Activated effector memory CD4-positive, alpha-beta T cell treated with anti-CD3 and anti-CD28 coated beads, Interleukin-2, amount 50 U/mL, for 16 hours (primary cell): ENCODE data around the gene FSTL4.
"Not testable (repeated sequence)": the region's sequence is repeated elsewhere in the genome, so short reads cannot be mapped to it uniquely, and the experiment has no call there.

ENCODE experiments used
- DNase-seq: peaks from one replicate; pipeline ENCODE4 v3.0.0-alpha.2; 2020

Gene FSTL4

DNA sequence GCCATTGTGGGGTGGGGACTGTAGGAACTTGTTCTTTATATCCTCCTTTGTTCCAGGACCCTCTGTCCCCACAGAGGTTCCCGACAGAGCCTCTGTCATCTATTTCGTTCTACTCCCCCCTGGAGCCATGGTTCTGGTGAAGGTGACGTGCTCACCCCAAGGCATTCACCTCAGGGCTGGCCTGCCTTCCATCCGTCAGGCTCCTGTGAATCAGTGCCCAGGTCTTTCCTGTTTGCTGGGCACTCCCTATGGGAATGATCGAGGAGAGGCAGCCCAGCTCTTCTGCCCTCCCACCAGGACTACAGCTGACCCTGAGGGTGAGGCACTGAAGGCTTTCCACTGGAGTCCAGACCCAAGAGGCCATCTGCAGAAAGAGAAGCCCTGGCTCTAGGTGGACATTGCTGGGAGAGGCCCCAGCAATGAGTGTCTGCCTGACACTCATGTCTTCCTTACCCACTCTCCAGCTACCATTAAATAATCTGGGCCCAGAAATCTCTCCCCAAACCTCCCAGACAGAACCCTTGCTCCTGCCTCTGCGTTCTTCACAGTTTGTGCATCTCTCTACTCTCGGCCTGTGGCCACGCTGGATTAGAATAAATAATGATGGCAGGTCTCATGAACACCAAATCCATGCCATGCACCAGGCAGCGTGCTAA is 214.2 kb downstream of the FSTL4 start:
- DNase-seq, result no peak

DNA sequence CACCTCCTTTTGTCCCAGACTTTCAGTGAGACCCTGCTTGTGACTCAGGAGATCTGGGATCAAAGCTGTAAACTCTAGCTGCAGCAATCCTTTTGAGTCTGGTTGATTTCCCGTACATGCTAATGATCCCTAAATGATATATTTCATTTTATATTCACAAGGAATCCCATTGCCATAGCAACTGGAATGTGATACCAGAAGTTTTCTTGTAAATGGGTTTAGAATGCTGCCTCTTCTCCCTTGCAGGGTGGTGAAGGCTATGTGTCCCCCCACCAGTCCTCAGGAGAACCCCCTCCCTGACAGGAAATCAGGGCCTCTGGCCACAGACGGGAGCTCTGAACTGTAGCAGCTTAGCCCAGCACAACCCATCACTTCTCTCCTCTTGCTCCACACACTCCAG is 215.0 kb downstream of the FSTL4 start:
- DNase-seq, result no peak

DNA sequence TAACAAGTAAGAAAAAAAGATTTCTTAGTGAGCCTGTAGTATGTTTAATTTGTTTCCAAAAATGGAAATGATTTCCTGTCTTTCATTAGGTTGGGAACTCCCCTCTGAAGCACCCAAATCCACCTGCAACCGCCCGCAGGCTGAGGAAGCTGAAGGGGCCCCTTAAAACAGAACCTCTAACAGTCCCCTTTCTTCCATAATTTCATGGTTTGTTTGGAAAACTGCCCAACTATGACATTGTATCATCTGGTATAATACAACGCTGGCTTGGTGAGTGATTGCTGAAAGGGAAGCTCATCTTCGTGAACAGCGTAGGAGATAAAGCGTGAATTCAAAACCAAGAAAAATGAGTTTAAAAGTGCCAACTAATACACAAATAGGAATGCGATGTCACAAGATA is 215.5 kb downstream of the FSTL4 start:
- DNase-seq, result no peak

DNA sequence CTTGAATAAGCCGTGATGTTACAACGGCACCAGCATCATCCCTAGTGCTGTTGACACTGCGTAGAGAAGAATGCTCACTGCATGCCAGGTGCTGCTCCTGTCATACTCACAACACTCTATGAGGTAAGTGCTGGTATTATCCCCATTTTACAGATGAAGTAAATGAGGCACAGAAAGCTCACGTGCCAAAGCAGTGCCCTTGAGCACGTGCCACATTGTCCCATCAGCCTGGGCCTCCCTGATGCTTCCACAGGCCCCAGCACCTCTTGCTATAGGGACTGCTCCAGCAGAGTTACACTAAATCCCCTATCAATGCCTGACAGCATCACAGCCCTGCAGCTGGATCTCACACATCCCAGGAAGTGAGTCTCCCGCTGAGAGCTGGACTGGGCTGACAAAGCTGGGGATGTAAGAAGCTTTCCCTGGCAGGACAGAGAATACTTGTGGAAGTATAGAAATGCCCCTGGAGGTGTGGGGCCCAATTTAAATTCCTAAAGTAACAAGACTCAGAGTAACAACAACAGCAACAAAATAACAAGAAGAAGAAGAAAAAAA is 216.1 kb downstream of the FSTL4 start:
- no peak for DNase-seq

DNA sequence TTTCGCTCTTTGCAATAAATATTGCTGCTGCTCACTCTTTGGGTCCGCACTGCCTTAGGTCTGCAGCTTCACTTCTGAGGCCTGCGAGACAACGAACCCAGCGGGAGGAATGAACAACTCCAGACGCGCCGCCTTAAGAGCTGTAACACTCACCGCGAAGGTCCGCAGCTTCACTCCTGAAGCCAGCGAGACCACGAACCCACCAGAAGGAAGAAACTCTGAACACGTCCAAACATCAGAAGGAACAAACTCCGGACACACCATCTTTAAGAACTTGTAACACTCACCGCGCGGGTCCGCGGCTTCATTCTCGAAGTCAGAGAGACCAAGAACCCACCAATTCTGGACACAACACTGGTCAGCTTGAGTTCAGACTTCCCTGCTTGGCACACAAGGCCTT is 217.1 kb downstream of the FSTL4 start:
- not testable (repeated sequence) for DNase-seq

DNA sequence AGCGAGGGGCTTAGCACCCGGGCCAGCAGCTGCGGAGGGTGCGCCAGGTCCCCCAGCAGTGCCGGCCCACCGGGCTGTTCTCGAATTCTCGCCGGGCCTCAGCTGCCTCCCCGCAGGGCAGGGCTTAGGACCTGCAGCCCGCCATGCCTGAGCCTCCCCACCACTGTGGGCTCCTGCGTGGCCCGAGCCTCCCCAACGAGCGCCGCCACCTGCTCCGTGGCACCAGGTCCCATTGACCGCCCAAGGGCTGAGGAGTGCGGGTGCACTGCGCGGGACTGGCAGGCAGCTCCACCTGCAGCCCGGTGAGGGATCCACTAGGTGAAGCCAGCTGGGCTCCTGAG is 217.9 kb downstream of the FSTL4 start:
- DNase-seq, result not testable (repeated sequence)

DNA sequence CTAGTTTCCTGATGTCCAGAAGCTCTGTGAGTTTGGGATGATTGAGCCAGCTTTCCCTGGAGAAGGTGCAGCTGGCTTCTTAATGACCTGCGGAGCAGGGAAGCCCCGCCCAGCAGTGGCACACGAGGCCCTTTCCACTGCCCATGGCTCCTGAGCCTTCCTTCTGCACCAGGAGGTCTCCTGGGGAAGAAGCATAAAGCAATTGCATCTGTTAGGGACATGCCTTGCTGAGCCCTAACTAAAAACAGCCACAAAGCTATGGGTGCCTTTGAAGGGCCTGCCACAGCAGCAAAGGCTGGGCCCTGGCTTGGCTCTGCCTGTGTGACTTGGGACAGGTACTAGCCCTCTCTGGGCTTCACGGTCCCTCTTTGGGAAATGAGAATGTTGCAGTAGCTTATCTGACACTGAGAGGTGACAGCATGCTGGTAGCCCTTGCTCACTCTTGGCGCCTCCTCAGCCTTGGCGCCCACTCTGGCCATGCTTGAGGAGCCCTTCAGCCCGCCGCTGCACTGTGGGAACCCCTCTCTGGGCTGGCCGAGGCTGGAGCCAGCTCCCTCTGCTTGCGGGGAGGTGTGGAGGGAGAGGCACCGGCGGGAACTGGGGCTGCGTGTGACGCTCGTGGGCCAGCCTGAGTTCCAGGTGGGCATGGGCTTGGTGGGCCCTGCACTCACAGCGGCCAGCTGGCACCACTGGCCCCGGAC is 218.4 kb downstream of the FSTL4 start:
- no peak for DNase-seq

DNA sequence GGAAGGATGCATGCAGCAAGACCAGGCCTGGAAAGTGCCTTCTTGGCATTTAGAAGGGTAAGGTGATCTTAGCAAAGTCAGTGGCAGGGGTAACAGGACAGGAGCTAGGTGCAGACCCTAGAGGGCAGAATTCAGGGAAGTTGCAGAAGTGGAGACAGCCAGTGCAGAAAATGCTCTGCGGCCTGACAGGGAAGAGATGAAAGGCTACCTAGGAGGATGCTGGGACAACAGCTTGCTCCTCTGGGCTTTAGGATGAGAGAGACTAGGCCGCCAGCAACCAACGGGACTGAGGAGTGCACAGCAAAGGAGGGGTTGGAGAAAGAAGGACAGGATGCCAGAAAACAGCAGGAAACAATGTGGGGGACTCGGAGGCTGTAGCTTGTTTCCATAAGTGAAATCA is 219.9 kb downstream of the FSTL4 start:
- no peak for DNase-seq

DNA sequence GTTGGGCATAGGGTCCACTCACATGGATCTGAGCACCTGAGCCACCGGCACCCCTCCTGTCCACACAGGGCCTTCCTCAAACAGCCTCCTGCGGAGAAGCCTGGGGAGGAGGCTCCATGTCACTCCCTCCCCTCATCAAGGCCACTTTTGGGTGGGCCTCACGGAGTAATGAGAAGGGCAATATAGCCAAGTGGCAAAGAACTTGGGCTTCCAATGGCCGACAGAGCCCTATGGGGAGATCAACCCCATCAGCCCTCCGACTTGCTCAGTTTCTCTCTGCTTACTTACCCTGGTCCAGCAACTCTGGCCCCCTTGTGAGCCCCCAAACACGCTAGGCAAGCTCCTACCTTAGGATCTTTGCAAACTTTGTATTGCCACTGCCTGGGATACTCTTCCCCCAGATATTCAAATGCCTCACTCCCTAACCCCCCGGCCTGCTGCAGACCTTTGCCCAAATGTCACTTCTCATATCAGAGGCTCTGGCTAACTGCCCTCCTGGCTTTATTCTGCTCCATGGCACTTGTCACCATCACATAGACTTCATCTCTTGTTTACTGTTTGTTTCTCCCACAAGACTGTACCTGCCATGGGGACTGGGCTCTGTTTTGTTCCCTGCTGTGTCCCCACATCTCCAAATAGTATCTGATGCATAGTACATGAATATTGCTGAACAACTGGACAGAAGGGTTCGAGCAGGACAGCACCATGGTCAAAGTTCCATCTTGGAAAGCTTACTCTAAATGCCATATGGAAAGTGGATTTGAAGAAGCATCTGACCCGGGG is 220.8 kb downstream of the FSTL4 start:
- DNase-seq, result no peak

DNA sequence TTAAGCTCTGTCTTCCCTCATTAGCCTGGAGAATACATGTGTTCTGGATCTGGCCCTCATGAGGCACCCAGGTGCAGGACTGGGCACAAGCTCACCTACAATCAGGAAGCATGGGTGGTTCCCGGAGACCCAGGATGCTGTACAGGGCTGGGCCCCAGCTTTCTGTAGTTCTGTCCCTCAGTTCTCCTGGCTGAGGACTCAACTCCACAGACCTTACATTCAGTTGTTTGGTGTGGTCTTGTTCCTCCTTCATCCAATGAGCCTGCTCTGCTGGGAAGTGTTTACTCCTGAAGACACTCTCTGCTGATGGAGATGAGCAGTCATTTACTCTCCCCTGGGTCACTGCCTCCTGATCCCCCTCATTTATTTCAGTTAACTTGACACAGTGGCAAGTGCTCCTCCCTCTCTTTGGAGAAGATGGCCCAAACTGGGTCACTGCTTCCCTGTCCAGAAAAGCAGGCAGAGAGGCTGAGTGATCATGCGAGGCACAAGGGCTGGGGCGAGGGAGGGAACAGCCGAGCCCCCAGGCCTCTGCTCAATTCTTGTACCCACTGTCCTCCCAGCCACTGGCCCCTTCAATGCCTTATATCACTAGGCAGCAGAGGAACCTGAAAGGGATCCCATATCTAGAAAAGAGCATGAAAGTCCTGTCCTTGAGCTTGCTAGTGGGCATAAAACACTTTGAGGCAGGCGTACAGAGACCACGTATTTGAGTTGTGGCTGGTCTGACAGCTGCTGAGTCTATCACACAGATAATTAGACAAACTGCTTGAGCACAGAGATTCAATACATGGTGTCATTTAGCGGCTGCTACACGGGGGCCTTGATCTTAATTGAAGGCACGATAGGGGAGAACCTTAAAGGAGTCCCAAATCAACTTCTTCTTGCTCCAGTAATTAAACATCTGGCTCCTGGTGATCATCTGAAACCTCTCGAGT is 221.7 kb downstream of the FSTL4 start:
- no peak for DNase-seq

DNA sequence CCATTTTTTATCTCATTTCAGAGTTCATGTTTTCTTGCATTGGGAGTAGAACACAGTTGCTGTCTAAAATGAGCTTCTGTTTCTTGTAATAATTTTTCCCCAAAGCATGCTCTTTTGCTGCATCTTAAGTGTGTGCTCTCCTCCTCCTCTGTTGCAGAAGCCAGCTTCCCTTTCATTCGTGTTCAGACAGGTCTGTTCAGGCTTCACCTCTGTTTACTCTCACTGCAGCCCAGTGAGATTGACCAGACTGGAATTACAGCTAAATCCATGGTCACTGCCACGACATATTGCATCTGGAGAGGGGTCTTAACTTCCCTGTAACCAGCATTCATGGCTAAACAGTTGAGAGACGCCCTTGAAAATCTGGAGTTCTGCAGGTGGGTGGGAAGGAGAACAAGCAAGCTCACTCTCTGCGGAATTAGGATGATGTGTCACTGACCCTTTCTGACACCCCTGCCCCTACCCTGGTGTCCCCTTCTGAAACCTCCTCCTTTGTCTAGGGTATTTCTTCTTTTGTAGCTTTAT is 223.2 kb downstream of the FSTL4 start:
- peak; percentile 14 for DNase-seq

DNA sequence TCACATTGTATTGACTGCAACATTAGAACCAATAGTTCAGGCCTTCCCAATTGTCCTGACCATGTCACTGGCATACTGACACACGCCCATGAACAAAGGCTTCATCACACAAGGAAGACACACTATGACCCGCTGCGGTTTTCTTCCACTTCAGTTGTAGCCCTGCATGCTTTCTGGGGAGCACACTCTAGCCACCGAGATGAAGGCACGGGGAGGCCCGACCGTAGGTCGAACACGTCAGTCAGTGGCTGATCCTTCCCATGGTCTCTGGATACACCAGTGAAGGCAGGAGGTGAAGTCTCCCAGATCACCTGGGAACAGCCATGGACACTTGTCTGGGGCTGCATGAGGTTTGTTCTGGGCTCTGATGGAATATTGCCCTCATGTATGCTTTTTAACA is 224.7 kb downstream of the FSTL4 start:
- peak; percentile 13 for DNase-seq

DNA sequence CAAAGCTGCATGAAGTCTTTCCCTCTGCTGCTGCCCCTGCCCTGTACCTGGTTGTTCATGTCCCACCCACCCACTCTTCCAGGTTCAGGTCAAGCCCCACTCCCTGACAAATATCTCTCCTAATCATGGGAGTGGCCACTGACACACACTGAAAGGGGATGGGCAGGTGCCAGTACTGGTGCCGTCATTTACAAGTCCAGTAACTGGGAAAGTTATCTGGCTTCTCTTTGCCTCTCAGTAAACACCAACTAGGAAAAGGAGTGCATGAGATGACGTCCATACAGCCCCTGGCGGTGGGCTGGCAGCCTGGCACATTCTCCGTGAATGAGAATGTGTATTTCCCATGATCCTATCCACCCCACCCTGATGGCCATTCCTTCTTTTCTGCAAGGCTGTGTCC is 225.2 kb downstream of the FSTL4 start:
- DNase-seq, result peak; percentile 17

DNA sequence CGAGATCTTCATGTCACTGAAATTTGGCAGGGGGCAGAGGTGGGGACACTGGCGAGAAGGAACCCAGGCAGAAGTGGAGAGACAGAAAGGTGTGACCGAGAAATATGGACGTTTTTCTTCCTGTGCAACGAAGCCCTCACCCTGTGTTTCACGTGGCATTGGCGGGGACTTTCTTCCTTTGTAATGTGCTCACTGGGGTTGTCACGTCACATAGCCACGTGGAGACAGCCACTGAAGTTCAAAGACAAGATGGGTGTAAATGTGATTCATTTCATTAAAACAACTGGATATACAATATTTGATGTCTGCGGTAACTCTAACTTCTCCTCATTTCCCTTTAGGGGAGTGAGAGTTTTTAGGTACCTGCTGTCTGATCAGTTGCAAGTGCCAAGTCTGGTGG is 225.7 kb downstream of the FSTL4 start:
- peak; percentile 38 for DNase-seq

DNA sequence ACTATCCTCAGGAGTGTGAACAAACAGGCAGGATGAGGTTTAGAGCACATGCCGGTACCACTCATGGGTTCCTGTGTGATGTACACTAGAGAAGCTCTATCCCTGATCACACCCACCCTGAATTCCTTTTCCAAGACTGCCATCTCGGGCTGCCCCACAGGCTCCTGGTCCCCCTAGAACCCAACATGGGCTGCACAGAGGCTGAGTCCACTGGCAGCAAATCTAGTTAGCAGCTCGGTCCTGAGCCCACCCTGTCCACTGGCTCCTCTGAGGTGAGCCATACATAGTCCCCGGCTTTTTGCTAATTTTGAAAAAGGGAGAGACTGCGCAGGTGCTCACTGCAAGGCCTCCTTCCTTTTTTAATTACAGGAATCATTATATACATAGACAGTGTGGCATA is 227.0 kb downstream of the FSTL4 start:
- peak; percentile 21 for DNase-seq

DNA sequence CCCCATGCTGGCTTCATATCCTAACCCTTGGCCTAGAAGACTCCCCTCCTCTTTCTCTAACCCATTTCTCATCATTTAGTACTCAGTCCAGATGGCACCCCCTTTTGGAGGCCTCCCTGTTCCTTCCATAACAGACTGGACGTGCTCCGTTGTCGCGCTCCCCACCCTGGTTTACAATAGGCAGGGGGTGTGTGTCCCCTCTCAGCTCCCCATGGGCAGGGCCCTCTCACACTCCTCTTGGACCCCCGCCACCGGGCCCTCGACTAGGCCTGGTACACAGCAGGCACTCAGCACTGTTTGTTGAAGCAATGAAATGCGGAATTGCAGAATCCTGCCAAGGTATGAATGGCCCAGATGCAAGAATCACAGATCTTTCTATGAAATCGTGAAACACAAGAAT is 227.4 kb downstream of the FSTL4 start:
- DNase-seq, result peak; percentile 30

DNA sequence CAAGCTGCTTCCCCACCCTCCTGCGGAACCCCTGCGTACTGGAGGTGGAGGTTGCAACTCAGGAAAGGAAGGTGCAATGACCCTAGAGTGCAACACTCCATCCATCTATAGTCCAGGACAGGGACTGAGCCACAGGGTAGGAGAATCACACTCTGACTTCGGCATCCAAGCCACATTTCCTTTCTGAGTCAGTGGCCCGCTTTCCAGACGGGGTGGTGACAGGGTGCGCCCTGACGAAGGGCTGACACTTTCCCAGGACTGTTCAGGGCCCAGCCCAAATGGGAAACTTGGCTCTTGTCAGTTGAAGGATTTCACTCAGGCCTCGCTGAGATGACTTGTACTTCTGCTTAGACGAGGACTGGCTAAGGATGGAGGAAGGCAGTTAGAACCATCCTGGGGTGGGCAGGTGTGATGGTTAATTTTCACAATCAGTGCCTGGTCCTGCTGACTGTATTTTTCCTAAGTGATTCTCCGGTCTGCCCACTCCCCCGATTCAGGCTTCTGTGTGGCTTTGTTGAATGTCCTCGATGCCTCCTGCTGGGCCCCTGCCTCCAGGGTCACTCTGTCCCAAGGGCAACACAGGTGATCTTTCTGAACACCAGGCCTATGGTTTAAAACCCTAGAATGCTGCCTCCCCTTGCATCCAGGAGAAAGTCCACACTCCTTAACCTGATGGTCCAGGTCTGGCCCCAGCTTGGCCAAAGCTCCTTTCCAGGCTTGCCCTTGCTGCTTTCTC is 228.1 kb downstream of the FSTL4 start:
- DNase-seq, result peak; percentile 44

DNA sequence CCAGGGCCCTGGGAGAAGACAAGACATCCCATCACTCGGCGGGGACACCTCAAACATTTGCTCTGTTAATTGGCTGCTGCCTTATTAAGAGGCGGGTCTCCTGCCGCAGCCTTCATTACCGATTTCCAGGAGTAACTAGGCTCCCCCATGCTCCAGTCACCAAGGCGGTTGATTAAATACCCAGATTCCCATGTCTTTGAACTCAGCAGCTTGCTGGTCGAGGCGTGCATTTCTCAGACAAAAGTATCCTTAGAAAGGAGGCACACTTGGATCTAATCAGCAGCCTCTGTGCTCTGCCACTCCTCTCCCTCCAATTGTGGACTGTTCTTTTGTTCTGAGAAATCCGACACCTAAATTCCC is 228.8 kb downstream of the FSTL4 start:
- DNase-seq, result no peak

DNA sequence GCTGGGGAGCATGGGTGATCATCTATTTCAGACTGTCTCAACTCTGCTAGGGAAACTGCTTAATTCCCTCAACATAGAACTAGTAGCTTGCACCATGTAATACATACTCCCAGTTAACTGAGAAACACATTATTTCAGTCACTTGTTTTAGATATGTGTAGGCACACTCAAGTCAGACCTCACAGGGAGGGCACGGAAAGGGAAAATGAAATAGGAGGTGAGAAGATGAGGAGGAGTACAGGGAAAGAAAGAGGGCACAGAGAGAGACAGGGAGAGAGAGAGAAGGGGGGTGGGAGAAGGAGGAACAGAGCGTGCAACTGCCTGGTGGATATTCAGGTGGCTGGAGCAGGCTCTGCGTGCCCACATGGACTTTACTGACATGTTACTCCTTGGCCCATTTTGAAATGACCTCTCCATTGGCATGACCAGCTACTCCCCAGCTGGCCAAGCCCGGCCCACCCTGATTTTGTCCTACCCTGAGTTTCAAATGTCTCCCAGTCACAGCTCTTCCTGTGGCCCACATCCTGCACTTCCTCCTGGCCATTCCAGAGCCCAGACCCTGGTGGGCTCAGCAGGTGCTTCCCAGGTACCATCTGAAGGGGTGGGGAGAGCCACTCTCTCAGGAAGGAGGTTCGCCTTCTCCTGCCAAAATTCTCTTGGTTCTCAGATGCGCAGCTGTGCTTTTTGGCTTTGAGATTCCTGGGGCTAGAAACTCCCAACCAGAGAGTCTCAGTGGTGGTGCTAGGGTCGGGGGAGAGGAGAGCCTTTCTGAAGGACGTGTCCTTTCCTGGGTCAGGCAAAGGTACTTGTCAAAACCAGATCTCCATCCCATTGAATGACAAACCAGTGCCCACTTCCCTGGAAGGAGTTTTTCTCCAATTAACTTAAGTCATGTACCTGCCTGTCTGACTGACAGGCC is 229.4 kb downstream of the FSTL4 start:
- peak; percentile 24 for DNase-seq

DNA sequence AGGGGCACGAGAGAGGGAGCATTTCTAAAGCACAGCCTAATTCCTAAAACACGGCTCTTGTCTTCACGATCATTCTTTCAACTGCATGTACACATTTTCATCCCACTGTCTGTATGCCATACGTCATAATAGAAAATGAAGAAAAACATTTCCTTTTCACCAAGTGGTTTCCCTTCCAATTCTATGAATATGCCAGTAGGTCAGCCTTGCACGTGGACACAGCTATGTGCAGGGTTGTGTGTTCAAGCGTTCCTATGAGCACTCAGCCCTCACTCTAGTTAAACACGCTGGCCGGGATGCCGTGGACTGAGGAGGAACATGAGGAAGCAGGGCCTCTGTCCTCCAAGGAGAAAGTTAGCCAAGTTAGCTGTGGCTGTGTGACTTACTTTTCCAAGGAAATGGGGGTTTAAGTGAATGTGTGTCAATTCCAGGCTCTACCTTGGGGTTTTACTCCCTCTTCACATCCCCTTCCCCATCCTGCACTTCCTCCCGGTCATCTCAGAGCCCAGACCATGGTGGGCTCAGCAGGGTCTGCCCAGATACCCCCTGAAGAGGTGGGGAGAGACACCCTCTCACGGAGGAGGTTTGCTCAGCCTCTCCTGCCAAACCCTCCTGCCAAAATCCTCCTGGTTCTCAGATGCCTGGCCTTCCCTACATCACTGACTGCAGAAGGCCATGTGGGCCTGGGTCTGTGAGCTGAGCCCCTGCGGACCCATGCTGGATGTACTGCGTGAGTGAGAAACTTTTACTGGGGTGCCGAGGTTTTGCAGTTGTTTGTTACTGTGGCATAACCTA is 230.6 kb downstream of the FSTL4 start:
- DNase-seq, result peak; percentile 50
